NCI-H2171 (cell line): ENCODE results near the gene GRM4.

Source experiments
- DNase-seq: peaks from one replicate; lab custom pipeline; 2025; lab: John Stamatoyannopoulos, UW

The GRM4 gene

DNA sequence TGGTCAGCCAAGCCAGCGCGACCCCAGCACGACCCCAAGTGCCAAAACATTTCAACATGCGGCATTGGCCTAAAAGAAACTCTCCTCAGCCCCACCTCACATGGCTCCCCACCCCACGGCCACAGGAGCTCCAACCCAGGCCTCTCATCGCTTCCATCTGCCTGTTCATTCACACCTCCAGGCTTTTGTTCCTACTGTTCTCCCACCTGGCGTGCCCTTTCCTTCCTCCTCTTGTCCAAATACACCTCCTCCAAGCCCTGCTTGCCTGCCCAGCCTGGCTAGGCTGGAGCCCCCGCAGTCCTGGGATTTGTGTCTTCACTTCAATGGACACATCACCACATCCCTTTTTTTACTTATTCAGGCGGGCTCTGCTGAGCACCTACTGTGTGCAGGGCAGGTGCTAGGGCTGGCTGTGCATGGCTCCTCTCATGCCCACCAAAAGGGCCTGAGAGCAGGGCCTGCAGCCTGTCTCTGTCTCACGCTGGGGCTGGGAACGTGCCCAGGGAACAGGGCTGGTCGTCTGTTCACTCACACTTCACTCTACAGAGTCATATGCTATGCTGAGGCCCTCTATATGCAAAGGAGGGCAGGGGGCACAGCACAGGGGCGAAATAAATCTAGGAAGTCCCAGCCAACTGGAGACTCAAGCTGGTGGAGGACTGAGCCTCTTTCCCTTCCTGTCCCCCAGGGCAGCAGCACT is 61.1 kb downstream of the GRM4 start:
- no peak for DNase-seq

DNA sequence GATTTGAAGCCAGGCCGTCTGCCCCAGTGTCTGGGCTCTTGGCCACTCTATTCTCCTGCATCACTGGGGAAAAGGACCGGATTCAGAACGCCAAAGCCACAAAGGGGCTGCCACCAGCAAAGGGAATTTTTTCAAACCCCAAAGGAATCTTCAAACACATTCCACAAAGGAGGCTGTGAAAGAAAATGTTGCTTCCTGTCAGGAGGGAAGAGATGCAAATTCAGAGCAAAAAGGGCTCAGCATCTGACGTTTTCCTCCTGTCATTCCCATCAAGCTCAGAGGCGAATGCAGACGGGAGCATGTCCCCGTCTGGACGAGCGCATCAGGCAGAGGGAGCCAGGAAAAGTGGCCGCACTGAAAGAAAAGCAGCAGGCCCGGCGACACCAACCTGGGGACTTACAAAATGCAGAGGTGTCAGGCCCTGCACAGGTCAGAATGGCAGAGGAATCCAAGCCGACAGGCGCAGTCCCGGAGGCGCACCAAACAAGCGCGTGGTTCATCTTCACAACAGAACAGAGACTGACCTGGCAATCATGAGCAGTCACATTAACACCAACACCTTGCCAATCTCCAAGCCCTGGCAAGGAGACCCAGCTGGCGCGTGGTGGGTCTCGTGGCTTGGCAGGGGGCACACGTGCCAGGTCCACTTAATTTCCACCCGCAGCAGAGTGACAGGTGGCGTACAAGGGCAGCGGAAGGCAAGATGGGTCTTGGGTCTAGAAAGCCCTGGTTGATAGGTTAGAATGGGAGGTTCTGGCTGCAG is 62.8 kb downstream of the GRM4 start:
- DNase-seq: no peak

DNA sequence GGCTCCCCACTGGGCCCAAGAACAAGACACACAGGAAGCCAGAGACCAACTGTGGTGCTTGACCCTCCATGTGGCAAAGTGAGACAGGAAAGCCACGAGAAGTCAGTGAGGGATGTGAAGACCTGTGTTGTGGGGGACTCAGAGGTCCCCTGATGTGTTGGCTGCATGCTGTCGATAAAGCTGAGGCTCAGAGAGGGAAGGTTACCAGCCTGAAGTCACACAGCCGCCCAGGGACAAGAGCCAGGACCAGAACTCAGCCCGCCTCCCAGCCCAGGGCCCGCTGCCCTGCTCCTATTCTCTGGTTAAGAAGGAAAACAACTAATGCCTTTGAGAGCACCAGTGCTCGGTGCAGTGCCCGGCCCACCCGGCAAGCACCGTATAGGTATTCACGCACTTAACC is 63.5 kb downstream of the GRM4 start:
- no peak for DNase-seq

DNA sequence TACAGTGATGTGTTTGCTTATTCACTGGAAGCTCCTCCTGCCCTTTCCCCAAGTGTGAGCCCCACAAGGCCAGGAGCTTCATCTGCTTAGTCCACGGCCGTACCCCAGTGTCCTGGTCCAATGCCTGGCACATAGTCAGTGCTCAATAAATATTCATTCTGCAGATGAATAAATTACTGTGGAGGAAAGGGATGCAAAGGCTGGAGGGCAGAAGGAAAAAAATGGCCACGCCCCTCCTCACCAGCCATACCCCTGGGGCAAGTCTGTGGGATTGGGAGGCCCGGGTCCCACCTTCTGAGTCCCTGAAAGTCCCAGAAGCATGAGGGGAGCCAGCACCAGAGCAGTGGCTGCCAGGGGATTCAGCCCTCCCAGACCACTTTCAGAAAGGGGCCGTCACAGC is 65.5 kb downstream of the GRM4 start:
- DNase-seq: no peak

DNA sequence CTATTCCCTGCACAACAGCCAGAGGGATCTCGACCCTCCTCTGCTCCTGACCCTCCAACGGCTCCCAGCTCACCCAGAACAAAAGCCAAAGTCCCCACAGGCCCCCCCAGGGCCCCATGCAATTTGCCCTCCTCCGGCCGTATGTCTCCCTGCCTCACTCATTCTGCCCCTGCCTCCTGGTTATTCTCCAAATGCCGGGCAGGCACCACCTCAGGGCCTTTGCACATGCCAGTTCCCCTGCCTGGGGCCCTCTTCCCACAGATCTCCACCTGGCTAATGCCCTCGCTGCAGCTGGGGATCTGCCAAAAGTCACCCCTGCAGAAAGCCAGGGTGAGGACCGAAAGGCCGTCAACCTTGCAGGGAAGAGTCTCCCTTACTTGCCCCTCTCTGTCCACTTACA is 66.0 kb downstream of the GRM4 start:
- no peak for DNase-seq

DNA sequence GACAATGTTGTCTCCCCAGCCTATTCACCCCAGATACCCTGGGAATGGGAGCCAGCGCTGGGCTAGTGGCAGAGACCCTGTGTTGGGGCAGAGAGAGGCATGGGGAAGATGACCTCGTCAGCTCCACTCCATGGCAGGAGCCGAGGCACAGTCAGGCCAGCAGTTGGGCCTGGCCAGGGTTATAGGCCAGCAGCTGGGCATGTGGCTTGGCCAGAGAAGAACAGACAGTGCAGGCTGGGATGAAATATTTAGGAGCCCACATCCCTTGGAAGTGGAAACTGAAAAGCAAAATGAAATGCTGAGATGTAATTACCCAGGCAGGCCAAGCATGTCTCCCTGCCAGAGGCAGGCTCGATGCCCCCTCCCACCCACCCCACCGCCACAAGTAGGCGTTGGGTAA is 70.0 kb downstream of the GRM4 start:
- no peak for DNase-seq

GRCh38 chr6:34074064-34074742 is 71.7 kb downstream of the GRM4 start:
- no peak for DNase-seq

DNA sequence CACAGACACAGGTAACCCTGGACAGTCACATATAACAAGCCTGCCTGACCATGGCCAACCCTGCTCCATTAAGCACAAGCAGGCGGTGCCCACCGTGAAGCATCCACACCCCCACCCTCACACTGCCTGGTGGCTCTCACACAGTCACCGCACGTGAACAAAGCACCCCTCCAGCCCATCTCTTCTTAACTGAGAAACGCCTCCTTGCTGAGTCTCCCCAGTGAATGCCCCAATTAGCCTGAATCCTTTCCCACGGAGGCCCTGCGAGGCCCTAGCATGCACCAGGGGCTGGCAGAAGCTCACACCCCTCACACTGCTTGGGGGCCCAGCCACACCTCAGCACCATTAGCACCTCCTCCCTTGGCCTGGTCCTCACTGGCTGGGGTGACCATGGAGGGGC is 72.3 kb downstream of the GRM4 start:
- no peak for DNase-seq

- DNase-seq: no peak
Measured at GRCh38 chr6:34072727-34073126, 73.2 kb downstream of the GRM4 start.

DNA sequence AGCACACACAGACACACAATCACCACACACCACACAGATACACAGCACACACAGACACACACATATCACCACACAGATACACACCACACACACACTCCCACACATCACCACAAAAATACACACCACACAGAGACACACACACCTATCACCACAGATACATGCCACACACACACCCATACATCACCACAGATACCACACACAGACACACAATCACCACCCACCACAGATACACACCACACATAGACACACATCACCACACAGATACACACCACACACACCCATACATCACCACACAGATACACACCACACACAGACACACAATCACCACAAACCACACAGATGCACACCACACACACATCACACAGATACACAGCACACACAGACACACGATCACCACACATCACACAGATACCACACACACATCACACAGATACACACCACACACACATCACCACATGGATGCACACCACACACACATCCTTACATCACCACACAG is 74.0 kb downstream of the GRM4 start:
- DNase-seq: no peak

- no peak for DNase-seq
Measured at GRCh38 chr6:34071136-34071883, 74.6 kb downstream of the GRM4 start.

- DNase-seq: no peak
Measured at GRCh38 chr6:34070315-34071135, 75.4 kb downstream of the GRM4 start.

- no peak for DNase-seq
Measured at GRCh38 chr6:34068462-34069044, 77.3 kb downstream of the GRM4 start.

GRCh38 chr6:34067814-34068213 is 78.1 kb downstream of the GRM4 start:
- DNase-seq: no peak

DNA sequence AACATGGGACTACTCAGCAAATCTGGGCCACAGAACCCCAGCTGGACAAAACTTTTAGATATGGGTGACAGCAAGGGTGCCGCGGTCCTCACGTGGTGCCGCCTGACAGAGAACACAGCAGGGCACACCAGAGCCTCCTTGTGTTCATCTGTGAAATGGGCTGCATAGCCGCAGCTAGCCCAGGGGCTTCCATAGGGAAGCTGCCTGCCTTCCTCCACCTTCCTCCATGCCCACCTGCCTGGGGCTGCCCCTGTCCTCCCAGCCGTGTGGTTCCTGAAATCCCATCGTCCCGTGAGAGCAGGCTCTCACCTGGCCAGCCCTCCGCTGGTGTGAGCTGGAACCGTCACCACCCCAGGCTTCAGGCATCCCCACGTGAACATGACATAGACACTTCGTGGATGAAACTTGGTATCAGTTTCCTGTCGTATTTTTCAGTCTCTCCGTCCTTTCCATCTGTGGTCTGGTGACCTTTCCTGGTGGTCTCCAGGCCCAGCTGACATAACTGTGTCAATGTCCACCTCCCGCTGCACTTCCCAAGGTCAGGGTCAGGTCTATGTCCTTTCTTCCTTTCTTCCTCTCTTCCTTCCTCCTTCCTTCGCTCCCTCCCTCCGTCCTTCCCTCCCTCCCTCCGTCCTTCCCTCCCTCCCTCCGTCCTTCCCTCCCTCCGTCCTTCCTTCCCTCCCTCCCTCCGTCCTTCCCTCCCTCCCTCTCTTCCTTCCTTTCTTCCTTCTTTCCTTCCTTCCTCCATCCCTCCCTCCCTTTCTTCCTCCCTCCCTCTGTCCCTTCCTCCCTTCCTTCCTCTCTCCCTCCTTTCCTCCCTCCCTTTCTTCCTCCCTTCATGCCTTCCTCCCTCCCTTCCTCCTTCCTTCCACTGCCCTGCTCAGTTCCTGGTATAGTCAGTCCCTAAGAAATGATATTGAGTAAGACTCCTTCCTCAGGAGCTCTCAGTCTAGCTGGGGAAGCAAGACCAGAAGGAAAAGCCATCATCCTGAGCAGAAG is 78.8 kb downstream of the GRM4 start:
- no peak for DNase-seq

- DNase-seq: no peak
Measured at GRCh38 chr6:34066218-34066571, 79.7 kb downstream of the GRM4 start.

DNA sequence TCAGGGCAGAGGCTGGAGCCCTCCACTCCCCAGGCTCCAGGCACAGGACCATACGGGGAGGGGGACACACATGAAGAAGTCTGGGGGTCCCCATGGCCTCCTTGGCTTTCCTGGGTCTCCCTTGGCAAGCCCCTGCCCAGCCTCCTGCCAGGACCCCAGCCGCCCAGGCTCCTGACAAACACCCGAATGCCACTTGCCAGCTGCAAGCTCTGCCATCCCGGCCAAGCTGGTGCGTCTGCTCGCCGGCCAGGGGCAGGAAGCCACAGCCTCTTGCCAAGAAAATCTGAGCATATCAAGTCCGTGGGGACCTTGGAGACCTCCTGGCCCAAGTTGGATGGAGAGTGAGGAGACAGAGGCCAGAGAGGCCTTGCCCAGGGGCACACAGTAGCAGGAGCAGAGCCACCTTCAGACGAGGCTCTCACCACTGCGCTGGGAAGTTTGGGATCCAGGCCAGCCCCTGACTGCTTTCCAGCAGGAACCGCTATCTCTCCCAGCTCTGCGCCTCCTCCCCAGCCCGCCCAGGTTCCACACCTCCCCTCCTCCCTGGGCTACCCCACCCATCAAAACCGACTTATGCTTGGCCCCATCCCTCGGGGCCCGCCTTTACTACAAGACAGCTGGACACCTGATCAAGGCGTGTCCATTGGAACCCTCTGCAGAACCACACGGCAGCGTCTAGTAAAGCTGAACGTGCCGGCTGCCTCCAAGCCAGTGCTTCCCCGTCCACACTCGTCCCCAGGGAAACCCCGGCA is 80.2 kb downstream of the GRM4 start:
- DNase-seq: peak; percentile 74

- no peak for DNase-seq
Measured at GRCh38 chr6:34064675-34065074, 81.2 kb downstream of the GRM4 start.

GRCh38 chr6:34063651-34064050 is 82.2 kb downstream of the GRM4 start:
- peak; percentile 70 for DNase-seq
